NCI-H774 (cell line): ENCODE measurements around the gene TEX11.

Experiments
- DNase-seq: peaks from one replicate; lab custom pipeline; 2025; lab: John Stamatoyannopoulos, UW

The TEX11 gene

DNA sequence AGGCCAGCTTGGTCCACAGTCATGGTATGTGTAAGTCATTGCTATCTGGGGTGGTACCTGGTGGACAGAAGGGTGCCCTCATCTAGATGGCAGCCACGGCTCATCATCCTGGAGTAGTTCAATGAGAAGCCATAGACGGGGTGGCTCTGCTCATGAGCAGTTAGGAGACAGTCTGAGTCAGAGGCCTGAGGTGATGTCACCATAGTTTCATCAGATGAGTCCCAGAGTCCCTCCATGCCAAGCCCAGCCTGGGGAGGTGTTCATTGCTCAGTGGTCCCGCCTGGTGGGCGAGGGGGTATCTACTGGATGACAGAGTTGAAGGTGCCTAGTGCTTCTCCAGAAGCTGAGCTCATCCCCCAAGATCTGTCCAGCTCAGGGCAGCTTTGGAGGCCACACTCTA lies 414.1 kb downstream of the TEX11 start:
- DNase-seq: no peak

DNA sequence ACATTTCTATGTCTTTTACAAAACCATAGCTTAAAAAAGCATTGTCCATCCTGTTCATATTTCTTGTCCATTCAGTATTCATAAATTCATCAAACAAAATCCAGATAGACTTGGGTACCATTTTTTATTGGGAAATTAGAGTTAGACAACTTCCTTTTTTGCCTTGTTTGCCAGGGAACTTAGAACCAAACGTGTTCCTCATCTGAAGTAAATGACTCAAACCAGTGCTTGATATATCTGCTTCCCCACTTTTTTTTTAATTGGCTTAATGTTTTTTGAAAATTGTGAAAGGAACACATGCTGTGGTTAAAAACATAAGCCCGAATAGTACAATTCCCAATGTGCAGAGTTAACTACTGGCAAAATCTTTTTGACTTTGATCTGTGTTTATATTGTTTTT lies 419.7 kb downstream of the TEX11 start:
- DNase-seq: no peak

DNA sequence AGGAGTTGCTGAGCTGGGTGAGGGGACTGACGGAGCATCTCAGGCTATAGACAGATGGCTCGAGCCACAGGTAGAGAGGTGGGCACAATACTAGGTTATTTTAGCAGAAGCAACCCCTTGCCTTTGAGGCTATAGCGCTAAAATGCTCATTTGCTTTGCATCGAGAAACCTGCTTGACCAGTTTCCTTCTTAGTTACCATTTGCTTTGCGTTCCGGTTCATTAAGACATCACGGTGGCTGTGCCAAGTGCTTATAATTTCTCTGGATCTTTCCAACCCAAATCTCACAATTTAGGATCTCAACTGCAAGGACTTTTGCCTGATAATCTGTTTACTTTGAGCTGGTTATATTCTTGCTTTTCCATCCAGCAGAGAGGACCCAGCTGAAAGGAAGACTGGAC lies 423.0 kb downstream of the TEX11 start:
- peak; percentile 5 for DNase-seq

DNA sequence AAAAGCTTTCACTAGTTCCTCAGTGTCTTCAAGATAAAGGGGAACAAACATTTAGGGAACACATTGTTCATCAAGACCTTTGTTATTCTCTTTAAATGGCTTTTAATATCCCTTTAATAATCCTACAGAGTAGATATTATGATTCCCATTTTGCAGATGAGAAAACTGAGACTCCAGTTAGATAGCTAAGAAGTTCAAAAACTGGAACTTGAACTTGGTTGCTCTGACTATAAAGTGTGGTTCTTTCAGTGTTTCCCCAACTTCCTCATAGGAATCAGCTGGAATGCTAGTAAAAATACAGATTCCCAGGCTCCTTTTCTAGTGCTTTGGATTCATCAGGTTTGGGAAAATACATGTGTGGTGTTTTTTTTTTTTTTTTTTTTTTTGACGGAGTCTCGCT lies 426.2 kb downstream of the TEX11 start:
- DNase-seq: no peak

DNA sequence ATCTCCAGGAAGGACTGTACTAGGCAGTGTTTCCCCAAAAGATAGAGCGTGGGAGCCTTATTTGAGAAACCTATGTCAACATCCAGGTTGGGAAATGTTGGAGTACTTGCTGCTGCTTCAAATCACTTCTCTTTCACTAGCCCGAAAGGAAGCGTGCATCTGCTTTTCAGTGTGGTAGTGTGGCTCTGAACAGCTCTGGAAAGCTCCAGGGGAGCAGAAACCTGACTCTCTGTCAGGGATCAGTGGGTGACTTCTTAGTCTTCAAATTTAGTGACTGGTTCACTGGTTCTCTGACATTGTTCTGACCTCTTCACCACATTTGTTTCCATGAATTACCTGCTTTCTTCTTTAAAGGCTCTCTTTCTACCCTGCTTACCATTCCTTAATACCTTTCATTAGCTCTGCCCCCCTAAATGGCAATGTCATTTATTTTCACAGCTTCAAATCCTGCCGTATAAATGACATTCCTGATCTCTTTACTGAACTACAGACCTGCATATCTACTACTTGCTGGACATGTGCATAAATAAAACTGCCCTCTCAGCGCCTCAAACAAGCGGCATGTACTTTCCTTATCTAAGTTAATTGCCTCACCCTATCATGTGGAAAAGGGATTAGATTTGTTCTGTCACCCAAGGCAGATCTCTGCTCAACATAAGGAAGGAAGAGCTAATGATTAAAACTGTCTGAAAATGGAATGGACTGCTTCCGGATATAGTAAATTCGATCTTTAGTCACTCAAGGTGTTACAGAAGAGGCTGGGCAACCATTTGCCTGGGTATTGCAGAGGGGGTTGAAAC lies 426.8 kb downstream of the TEX11 start:
- DNase-seq: no peak

DNA sequence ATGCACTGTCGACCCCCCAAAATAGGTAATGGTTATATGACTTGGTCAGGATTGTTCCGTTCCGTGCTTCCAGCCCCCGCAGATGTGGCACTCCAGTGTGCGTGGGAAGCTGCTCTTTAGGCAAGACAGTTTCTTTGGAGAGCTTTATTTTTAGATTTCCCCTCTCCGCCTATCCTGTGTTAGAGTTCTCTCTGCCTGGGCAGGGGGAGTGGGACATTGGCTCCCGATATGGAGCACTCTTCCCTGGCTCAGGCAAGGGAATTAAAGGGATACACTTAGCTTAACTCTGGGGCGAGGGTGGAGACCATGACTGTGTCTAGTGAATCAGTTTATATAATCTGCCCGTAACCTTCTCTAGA lies 427.9 kb downstream of the TEX11 start:
- DNase-seq: no peak

DNA sequence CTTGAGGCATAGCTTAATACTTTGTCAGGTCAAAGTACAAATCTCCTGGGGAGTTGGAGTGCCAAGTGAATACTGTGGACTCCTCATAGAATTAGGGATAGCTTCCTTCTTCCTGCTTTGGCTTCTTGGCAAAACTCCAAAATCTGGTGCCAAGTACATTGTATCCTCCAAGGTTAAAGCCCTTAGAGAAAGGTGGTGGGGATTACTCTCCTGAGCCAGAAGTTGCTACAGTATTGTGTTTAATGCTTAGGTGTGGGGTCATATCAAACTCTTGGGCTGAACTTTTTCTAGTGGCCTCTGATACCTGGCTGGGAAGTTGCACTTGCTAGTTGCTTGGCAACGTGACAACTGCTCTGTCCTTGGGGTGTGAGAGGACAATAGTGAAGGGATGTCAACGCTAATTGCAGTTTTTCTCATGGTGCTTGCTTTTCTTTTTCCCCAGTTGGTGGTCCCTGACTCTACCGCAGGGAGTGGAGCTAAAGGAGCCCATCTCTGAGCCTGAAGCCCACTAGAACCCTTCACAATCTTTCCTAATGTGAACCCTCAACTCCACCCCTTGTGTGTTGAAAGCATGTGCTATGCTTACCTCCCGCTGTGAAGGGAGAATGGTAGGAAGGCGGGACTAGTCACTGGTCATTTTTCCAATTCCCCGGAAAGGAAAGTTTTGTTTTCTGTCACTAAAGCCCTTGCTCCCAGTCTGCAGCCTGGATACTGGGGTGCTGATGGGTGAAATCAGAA lies 428.4 kb downstream of the TEX11 start:
- no peak for DNase-seq

DNA sequence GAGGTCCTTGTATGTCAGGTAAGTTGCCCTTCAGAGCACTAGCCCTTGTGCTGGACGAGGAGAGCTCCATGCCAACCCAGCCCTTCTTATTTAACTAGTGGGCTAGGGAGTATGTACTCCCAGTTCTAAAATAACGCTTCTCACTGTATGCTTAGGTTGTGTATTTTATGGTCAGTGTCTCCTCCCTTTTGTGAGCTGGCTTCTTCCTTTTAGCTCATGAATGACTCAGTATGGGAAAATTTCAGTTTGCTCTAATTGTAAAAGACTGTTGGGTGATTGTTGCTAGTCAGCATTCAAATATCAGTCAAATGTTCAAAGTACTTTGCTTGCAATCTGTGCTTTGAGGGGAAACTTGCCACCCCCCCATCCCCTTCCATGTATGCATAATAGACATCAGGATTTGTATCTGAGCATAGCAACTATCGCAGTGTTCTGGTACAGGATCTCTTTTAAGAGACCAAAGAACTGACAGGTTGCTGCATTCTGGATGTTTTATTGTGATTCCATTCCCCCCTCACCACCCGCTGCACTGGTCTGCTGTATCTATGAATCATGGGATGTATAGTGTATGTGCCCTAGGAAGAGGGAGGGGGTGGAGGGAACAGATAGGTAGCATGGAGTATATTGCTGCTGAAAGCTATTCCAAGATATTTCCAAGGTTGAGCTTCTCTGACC lies 429.1 kb downstream of the TEX11 start:
- DNase-seq: no peak
